ENCODE data around the gene GPR35.

DNA sequence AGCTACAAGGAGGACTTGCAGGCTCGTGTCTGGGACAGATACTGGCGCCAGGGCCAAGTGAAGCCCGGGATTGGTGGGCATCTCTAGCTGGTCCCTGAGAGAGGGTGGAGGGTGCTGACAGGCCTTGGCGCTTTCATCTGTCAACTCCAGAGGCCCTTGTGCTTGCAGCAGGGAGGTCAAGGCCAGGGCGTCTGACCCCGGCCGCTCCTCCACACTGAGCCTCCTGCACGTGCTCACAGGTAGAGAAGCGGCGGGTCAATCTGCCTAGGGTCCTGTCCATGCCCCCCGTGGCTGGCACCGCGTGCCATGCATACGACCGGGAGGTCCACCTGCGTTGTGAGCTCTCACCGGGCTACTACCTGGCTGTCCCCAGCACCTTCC is 29.2 kb upstream of the GPR35 start:
- TF ChIP-seq, protein P1, sequence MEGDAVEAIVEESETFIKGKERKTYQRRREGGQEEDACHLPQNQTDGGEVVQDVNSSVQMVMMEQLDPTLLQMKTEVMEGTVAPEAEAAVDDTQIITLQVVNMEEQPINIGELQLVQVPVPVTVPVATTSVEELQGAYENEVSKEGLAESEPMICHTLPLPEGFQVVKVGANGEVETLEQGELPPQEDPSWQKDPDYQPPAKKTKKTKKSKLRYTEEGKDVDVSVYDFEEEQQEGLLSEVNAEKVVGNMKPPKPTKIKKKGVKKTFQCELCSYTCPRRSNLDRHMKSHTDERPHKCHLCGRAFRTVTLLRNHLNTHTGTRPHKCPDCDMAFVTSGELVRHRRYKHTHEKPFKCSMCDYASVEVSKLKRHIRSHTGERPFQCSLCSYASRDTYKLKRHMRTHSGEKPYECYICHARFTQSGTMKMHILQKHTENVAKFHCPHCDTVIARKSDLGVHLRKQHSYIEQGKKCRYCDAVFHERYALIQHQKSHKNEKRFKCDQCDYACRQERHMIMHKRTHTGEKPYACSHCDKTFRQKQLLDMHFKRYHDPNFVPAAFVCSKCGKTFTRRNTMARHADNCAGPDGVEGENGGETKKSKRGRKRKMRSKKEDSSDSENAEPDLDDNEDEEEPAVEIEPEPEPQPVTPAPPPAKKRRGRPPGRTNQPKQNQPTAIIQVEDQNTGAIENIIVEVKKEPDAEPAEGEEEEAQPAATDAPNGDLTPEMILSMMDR (IDR thresholded peaks at IDR 0.05): no peak
- TF ChIP-seq POLR2A (IDR thresholded peaks at IDR 0.05): no peak

Data from Peyer's patch (tissue), 4 donors.